Liver (tissue), 9 donors: ENCODE measurements around the gene ADGRV1. TPM values are rescaled to one million over a fixed set of nuclear protein-coding genes. Genes with fewer than 3 reads are reported as not detected.

Experiments used
- DNase-seq: peaks from one replicate; pipeline ENCODE4 v3.0.0-alpha.2; 2017; ENCODE audit warnings: low spot score
- H3K27ac ChIP-seq, 2 donors: one replicate each; pipeline ENCODE4 v1.7.0; 2013; ENCODE audit warnings: inconsistent platforms in 2 of 2, low read length in 2 of 2, control low read depth in 1 of 2, low read depth in 1 of 2, mild to moderate bottlenecking in 1 of 2
- H3K27me3 ChIP-seq, 4 donors: one replicate each; pipeline versions ENCODE4 v1.6.1 to v1.7.0; 2013; ENCODE audit warnings: low read length in 3 of 4, inconsistent platforms in 1 of 4, mild to moderate bottlenecking in 1 of 4, moderate library complexity in 1 of 4; ENCODE audit not compliant: control insufficient read depth in 4 of 4, insufficient read depth in 4 of 4
- H3K36me3 ChIP-seq, 4 donors: one replicate each; pipeline versions ENCODE4 v1.6.1 to v1.7.0; 2013; ENCODE audit warnings: low read length in 3 of 4, mild to moderate bottlenecking in 3 of 4, low read depth in 1 of 4, moderate library complexity in 1 of 4; ENCODE audit not compliant: control insufficient read depth in 4 of 4, insufficient read depth in 3 of 4
- H3K4me1 ChIP-seq, 4 donors: one replicate each; pipeline versions ENCODE4 v1.6.1 to v1.7.0; 2013; ENCODE audit warnings: low read length in 3 of 4, mild to moderate bottlenecking in 3 of 4, moderate library complexity in 1 of 4; ENCODE audit not compliant: control insufficient read depth in 4 of 4, insufficient read depth in 4 of 4
- H3K4me3 ChIP-seq, 3 donors: one replicate each; pipeline versions ENCODE4 v1.6.1 to v1.7.0; 2013; ENCODE audit warnings: low read length in 3 of 3, control low read depth in 1 of 3, low read depth in 1 of 3, mild to moderate bottlenecking in 1 of 3
- H3K9ac ChIP-seq, 2 donors: one replicate each; pipeline ENCODE4 v1.7.0; 2013; ENCODE audit warnings: low read length in 2 of 2, mild to moderate bottlenecking in 2 of 2, moderate library complexity in 2 of 2, control low read depth in 1 of 2, low read depth in 1 of 2
- H3K9me3 ChIP-seq, 4 donors: one replicate each; pipeline versions ENCODE4 v1.6.1 to v1.7.0; 2013; ENCODE audit warnings: low read length in 3 of 4; ENCODE audit not compliant: control insufficient read depth in 4 of 4
- ATF3 ChIP-seq: IDR thresholded peaks from 2 replicates; pipeline ENCODE4 v1.6.1; 2016; ENCODE audit warnings: antibody characterized with exemption
- CTCF ChIP-seq: fragments of 150-350 bp; IDR thresholded peaks from 2 replicates; pipeline ENCODE4 v1.5.1; 2017; ENCODE audit warnings: improper control_type of control experiment, low read depth, low read length; ENCODE audit not compliant: missing input control
- EGR1 ChIP-seq, 2 donors: IDR thresholded peaks; 2 replicates each; pipeline ENCODE4 v1.6.1; 2016 to 2018; ENCODE audit warnings: antibody characterized with exemption in 2 of 2, low read depth in 2 of 2
- FOXA1 ChIP-seq: IDR thresholded peaks from 2 replicates; pipeline ENCODE4 v1.6.1; 2016; ENCODE audit warnings: antibody characterized with exemption
- FOXA2 ChIP-seq: IDR thresholded peaks from 2 replicates; pipeline ENCODE4 v1.6.1; 2016; ENCODE audit warnings: antibody characterized with exemption
- GABPA ChIP-seq, 2 donors: IDR thresholded peaks in 1 of 2; conservative IDR thresholded peaks in 1 of 2; 2 replicates each; pipeline ENCODE4 v1.6.1; 2016; ENCODE audit warnings: antibody characterized with exemption in 2 of 2, mild to moderate bottlenecking in 1 of 2, moderate library complexity in 1 of 2
- HNF4A ChIP-seq, 2 donors: conservative IDR thresholded peaks; 2 replicates each; pipeline ENCODE4 v1.6.1; 2016; ENCODE audit warnings: antibody characterized with exemption in 2 of 2, mild to moderate bottlenecking in 2 of 2
- HNF4G ChIP-seq: IDR thresholded peaks from 2 replicates; pipeline ENCODE4 v1.6.1; 2016; ENCODE audit warnings: antibody characterized with exemption
- JUND ChIP-seq, 2 donors: IDR thresholded peaks; 2 replicates each; pipeline ENCODE4 v1.6.1; 2016; ENCODE audit warnings: antibody characterized with exemption in 2 of 2
- MAX ChIP-seq: IDR thresholded peaks from 2 replicates; pipeline ENCODE4 v1.6.1; 2016; ENCODE audit warnings: antibody characterized with exemption
- NR2F2 ChIP-seq: IDR thresholded peaks from 2 replicates; pipeline ENCODE4 v1.6.1; 2016; ENCODE audit warnings: antibody characterized with exemption
- RAD21 ChIP-seq, 2 donors: IDR thresholded peaks; 2 replicates each; pipeline ENCODE4 v1.6.1; 2016; ENCODE audit warnings: antibody characterized with exemption in 2 of 2, mild to moderate bottlenecking in 2 of 2
- REST ChIP-seq: IDR thresholded peaks from 2 replicates; pipeline ENCODE4 v1.6.1; 2016; ENCODE audit warnings: antibody characterized with exemption, mild to moderate bottlenecking
- RXRA ChIP-seq, 2 donors: IDR thresholded peaks; 2 replicates each; pipeline ENCODE4 v1.6.1; 2017 to 2018; ENCODE audit warnings: antibody characterized with exemption in 2 of 2, mild to moderate bottlenecking in 1 of 2
- SP1 ChIP-seq: IDR thresholded peaks from 2 replicates; pipeline ENCODE4 v1.6.1; 2018; ENCODE audit warnings: antibody characterized with exemption, mild to moderate bottlenecking
- TAF1 ChIP-seq: conservative IDR thresholded peaks from 2 replicates; pipeline ENCODE4 v1.6.1; 2016; ENCODE audit warnings: antibody characterized with exemption, mild to moderate bottlenecking
- YY1 ChIP-seq: IDR thresholded peaks from 2 replicates; pipeline ENCODE4 v1.6.1; 2016; ENCODE audit warnings: antibody characterized with exemption, mild to moderate bottlenecking
- ZBTB33 ChIP-seq: IDR thresholded peaks from 2 replicates; pipeline ENCODE4 v1.6.1; 2016; ENCODE audit warnings: antibody characterized with exemption
- WGBS: extraction: QIAGEN DNeasy Blood & Tissue Kit; methylation state at CpG from one replicate; pipeline ENCODE4 v1.1.7; 2013; 5-methylcytosine and 5-hydroxymethylcytosine counted together
- polyA plus RNA-seq, 2 donors: library from polyadenylated mRNA; stranded (reverse) in 1 of 2; unstranded in 1 of 2; fragments of 200-250 nt in 1 of 2; fragments of >200 nt in 1 of 2; fragmentation: Nextera tagmentation in 1 of 2; extraction: Ambion mirVana in 1 of 2; gene quantifications; one replicate each; pipeline versions ENCODE4 v1.2.1 to v1.2.3, GENCODE V29; 2013 to 2015
- total RNA-seq, 2 donors: library from RNA; depleted of rRNA; stranded (reverse); fragments of >200 nt; gene quantifications; one replicate each; pipeline ENCODE4 v1.2.3, GENCODE V29; 2014
- donor health status: healthy.
- donor health status: healthy.
- donor health status: healthy.
- donor health status: healthy.
- donor health status: healthy.

The ADGRV1 gene
- total and polyA plus RNA-seq, 4 donors: 5.1 to 15.5 (median 9.6) TPM

- Histone ChIP-seq H3K27me3 (no peaks in the 10 kb centered on the region), H3K9ac (peak overlapping the region in 1 of 2 donors; percentile 50), H3K27ac (peak overlapping the region; percentile 92 to 95), H3K4me1 (peaks cover 5 to 48% (median 34%) of the 10 kb centered on the region in 4 donors), H3K4me3 (no peak overlapping the region), H3K36me3 (no peaks in the 10 kb centered on the region), H3K9me3 (no peaks in the 10 kb centered on the region)
- DNase-seq: no peak
- TF ChIP-seq RXRA (IDR thresholded peaks at IDR 0.05) (peak; percentile 84 to 93), GABPA (IDR thresholded peaks at IDR 0.05 in 1 of 2, conservative IDR thresholded peaks at IDR 0.05 in 1 of 2) (no peak), HNF4A (conservative IDR thresholded peaks at IDR 0.05) (peak; percentile 86 to 88), FOXA1 (no peak), EGR1 (IDR thresholded peaks at IDR 0.05; ENCODE audit: low read depth in 2 of 2) (peak in 1 of 2 donors; percentile 79), FOXA2 (peak; percentile 53), ZBTB33 (peak; percentile 59), SP1 (peak; percentile 81), RAD21 (IDR thresholded peaks at IDR 0.05) (peak; percentile 49 to 54), ATF3 (peak; percentile 33), HNF4G (peak; percentile 37), MAX (peak; percentile 32), REST (peak; percentile 63), JUND (IDR thresholded peaks at IDR 0.05) (peak; percentile 35 to 66), CTCF (no peak), NR2F2 (no peak), YY1 (peak; percentile 82), TAF1 (no peak)
- 47% methylated on average over 4 of the region's 4 CpGs for WGBS
These were observed 343.6 kb downstream of the ADGRV1 start for GRCh38 chr5:90902170-90902569.
